ENCODE data around the gene TEC.

TEC gene

GRCh38 chr4:48116582-48116981, 153.1 kb downstream of the TEC start:
- DNase-seq = no peak

GRCh38 chr4:48114412-48114811, 155.2 kb downstream of the TEC start:
- no peak for DNase-seq

- DNase-seq = no peak
Measured at GRCh38 chr4:48112017-48112667, 157.5 kb downstream of the TEC start.

- DNase-seq = no peak
Measured at GRCh38 chr4:48110452-48110978, 159.1 kb downstream of the TEC start.

- DNase-seq = no peak
Measured at GRCh38 chr4:48109413-48110263, 160.0 kb downstream of the TEC start.

GRCh38 chr4:48108309-48109073, 161.1 kb downstream of the TEC start:
- DNase-seq = no peak

- DNase-seq = no peak
Measured at GRCh38 chr4:48105230-48105629, 164.4 kb downstream of the TEC start.

- no peak for DNase-seq
Measured at GRCh38 chr4:48103483-48104139, 166.0 kb downstream of the TEC start.

GRCh38 chr4:48102303-48102702, 167.3 kb downstream of the TEC start:
- no peak for DNase-seq

- DNase-seq = no peak
Measured at GRCh38 chr4:48100256-48100655, 169.4 kb downstream of the TEC start.

- no peak for DNase-seq
Measured at GRCh38 chr4:48095441-48095840, 174.2 kb downstream of the TEC start.

GRCh38 chr4:48093991-48094416, 175.6 kb downstream of the TEC start:
- DNase-seq = no peak

GRCh38 chr4:48090621-48091020, 179.0 kb downstream of the TEC start:
- no peak for DNase-seq

GRCh38 chr4:48085821-48086589, 183.6 kb downstream of the TEC start:
- no peak for DNase-seq
